ENCODE measurements around the gene CDH11.

The CDH11 gene

DNA sequence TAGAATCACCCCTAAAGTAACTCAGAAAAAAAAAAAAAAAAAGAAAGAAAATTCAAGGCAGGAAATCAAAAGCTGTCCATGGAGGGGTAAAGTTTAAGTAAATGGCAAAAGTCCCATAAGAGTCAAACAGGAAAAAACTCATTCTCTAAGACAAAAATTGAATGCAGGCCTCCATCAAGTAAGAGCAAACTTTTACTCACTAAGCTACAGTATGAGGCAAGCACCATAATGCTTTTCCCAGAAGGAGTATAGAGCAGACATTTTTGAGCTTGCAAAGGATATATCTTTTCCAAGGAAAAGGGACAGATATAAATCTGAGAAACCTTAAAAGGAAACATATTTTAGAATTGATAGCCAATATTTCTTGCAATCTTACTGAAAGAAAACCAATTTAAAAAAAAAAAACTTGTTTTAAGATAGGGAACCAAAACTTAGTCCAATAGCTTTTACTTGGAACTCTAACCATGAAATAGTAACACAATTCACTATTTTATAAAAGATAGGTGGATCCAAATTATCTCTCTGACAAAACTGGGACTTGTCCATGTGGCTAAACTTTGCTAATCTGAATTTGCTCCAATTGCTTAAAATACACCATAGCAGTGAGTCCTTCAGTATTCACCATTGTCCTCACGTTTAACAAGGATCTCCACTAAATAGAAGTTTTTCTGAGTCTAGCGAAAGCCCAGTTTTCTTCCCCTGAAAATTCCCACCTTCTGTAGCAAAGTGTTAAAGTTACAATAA is 99.8 kb downstream of the CDH11 start:
- no peak for DNase-seq

DNA sequence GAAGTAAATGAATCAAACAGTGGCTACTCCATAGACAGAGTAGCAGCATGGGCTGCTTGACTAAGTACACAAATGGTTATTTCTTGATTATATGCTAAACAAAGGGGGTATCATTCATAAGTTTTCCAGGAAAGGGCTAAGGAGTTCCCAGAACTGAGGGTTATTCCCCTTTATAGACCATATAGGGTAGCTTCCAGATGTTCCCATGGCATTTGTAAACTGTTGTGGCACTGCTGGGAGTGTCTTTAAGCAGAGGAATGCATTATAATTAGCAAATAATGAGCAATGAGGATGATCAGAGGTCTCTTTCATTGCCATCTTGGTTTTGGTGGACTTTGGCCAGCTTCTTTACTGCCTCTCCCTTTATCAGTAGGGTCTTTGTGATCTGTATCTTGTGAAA is 105.1 kb downstream of the CDH11 start:
- no peak for DNase-seq

DNA sequence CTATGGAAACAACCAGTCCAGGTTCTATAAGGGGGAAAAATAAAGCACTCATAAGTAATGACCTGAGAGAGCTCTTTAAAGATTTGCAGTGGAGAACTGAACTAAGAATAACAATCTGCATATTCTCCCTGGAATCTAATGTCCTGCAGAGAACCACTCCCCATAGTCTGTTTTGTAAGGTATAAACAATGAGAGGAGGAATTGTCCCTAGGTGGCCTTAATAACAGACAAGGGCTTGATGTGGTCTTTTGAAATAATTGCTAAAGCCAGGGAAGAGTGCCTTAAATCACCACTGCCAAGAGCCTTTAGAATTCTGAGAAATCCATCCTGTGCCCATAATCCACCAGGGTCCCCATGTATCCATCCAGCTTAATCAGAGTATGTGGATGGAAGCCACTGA is 106.3 kb downstream of the CDH11 start:
- DNase-seq: no peak

- DNase-seq: no peak
Observed at GRCh38 chr16:65012357-65012756, 109.5 kb downstream of the CDH11 start.

GRCh38 chr16:65010125-65010524 is 111.7 kb downstream of the CDH11 start:
- DNase-seq: no peak

GRCh38 chr16:65005696-65006095 is 116.2 kb downstream of the CDH11 start:
- DNase-seq: no peak

DNA sequence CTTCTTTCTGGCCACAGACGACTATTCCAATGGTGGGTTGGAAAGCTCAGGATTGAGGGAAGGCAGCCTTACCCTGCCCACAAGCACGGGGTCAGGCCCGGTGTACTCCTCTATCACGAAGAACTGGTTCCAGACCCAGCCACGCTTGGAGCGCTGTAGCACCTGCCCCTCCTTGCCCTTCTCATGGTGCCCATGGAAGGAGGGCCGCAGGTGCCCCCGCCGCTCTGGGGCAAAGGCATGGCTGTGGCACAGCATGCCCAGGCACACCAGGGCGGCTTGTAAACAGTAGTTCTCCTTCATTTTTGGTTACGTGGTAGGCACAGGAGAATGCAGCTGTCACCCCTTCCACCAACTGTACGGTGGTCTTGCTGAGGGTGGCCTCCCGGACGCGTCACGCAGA is 117.3 kb downstream of the CDH11 start:
- no peak for DNase-seq

DNA sequence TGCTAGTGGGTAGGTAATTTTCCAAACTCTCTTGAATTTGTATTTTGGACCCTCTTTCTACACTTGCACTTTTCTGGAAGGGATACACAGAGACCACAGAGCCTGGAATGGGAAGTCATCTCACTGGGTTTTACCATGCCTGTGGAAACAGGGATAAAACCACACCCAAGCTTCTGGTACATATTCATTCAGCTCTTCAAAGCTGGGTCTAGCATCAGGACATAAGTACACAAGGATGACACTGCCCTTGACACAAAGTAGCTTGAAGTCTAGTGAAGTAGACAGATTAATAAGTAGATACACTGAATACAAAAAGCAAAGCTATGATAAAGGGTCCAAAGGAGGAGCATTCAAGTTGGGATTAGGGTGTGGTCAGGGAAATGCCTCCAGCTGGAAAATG is 118.2 kb downstream of the CDH11 start:
- DNase-seq: no peak

GRCh38 chr16:65002265-65002664 is 119.6 kb downstream of the CDH11 start:
- no peak for DNase-seq

- no peak for DNase-seq
Observed at GRCh38 chr16:65000654-65001053, 121.2 kb downstream of the CDH11 start.

DNA sequence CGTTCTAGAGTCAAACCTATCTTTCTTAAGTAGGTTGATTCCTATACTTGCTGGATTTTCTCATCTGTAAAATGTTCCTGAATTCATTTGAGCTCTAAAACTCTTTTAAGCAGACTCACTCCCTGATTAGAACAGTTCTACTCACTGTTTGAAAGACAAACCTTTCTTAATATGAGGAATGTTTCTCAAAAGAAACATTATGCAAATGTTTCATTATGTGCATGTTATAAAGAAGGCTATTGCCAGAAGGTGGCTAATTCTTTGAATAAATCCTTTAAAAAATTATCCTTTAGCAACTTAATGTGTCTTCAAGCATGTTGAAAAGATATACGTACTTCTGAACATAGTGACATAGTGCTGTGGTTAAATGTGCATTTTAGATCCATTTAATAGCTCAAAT is 124.1 kb downstream of the CDH11 start:
- no peak for DNase-seq

- no peak for DNase-seq
Observed at GRCh38 chr16:64997121-64997520, 124.7 kb downstream of the CDH11 start.

DNA sequence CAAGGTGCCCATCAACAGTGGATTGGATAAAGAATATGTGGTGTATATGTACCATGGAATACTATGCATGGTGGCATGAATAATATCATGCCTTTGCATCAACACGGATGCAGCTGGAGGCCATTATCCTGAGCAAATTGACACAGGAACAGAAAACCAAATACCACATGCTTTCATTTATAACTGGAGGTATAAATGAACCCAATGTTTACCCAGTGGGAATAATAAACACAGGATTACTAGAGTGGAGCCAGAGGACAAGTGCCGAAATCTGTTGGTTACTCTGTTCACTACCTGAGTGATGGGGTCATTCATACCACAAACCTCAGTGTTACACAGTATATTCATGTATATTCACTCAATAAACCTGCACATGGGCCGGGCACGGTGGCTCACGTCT is 125.2 kb downstream of the CDH11 start:
- no peak for DNase-seq

- no peak for DNase-seq
Observed at GRCh38 chr16:64993464-64993863, 128.4 kb downstream of the CDH11 start.

- DNase-seq: no peak
Observed at GRCh38 chr16:64991001-64991400, 130.9 kb downstream of the CDH11 start.

GRCh38 chr16:64990101-64990500 is 131.8 kb downstream of the CDH11 start:
- DNase-seq: no peak

- no peak for DNase-seq
Observed at GRCh38 chr16:64989050-64989449, 132.8 kb downstream of the CDH11 start.

GRCh38 chr16:64983963-64984362 is 137.9 kb downstream of the CDH11 start:
- no peak for DNase-seq

DNA sequence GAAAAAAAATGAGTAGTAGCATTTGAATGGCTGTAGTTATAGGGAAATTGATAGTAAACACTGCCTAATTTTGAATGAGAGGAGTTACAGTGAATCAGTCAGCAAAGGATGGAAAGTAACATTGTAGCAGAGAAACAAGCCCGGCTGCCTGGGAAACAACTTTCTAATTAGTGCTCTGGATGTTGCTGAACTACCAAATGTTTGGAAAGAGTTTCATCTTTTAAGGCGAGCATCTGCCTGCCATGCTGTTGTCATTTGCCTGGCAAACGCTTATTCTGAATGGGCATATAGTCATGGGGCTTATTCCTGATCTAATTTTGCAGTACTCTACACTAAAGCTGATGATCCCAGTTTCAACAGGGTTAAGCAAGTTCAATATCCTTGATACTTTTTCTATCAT is 138.6 kb downstream of the CDH11 start:
- DNase-seq: no peak

DNA sequence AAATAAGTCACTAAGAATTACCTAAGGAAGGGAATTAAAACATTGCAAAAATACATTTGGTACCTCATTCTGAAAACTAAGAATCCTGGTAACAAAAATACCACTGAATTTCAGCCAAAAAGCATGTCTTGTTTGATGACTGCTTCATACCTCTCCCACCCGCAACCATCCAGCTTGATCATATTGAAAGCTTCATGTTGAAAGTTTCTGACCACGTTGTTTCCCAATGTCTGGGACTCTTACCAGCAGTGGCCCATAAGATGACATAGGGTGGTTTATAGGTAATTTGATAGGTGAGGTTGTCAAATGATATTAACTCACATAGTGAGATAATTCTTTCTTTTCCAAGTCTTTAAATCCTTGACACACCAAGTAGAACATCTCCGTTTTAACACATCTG is 139.3 kb downstream of the CDH11 start:
- DNase-seq: no peak

DNA sequence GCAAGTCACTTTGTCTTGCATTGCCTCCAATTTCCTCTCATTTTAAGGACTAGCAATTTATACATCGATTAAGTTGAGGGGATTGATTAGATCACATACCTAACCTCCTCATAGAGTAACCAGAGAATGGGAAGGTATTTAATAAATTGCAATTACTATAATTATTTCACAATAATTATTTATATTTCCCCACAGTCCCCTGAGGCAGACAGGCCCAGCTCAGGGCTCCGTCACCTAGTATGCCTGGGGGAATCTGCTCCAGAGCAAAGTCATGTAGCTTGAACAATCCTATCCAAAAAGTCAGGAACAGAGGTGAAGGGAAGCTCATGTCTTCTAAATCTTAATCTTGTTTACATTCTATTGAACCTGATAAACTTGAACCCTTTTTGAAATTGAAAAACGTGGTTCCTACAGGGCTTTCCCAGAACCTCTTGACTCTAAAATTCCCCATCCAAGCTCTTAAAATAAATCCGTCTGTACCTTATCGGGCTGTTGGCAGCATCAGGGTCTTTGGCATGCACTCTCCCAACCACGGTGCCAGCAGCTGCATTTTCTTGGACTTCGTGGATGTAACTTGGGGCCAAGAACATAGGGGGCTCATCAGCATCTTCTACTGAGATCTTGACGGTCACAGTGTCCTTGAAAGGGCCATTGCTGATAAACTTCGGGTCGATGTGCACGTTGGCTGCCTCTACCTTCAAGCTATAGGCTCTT is 140.1 kb downstream of the CDH11 start:
- DNase-seq: no peak

DNA sequence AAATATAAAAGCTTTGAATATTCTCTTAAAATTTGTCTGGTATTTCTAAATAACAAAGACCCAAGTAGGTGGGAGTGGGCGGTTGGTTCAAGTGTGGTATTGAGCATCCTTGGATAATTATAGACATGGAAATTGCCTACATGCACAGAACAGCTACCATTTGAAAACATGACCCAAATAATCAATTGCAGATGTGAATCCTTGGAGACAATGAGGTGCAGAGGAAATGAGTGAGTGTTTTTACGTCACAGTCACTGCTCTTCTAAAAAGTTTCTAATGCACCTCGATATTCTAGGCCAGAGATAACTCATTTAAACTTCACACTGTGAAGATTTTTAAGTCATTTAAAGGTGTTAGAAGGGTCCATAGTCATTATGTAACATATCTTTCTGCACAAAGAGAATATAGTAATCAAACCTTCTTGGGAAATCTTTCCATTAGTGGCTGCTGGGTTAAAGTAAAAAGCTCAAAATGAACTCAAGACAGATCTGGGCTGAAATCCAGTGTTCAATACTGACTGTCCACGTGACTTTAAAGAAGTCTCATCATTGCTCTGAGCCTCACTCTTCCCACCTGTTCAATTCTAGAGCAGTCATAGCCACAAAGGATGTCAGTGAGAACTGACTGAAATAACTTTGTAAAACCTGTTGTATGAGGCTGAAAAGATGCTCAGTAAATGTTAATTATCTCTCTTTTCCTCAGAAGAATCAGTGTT is 144.5 kb downstream of the CDH11 start:
- DNase-seq: no peak

DNA sequence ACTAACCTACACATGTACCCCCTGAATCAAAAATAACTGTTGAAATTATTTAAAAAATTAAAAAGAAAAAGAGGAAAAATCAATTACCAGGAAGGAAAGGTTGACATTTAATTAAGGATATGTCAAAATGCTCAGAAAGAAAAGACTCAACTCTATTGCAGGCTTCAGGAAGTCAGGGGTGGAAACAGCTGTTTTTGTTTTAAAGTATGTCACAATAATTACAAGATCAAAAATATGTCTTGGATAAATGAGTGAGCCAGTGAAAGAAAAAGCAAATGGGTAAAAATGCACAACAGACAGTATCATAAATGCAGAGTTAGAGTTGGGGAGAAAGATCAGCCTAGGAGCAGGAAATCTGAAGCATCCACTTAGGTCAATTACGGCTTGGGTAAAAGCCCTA is 146.0 kb downstream of the CDH11 start:
- DNase-seq: no peak

DNA sequence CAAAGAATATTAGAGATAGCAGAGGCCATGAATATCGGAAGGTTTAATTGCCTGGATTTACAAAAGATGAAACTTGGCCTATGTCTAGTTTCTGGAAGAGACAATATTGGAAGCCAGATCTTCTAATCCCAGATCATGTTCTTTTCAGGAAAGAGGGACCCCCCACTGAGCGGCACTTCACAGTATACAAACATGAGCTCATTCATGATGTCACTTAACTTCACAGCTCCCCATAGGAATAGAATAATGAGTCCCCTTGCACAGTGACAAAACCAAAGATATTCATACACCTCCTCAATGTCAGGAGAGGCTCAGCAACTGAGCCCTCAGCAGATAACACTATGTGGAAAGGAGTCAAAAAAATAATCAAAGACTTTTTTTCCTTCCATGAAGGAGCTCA is 147.5 kb downstream of the CDH11 start:
- no peak for DNase-seq

Measured in effector CD8-positive, alpha-beta T cell (primary cell).